ENCODE results near the gene SLC25A43.
A peak's percentile ranks its signal among the peaks of the same experiment; 100 is the strongest.
"Not testable (repeated sequence)": the region's sequence is repeated elsewhere in the genome, so short reads cannot be mapped to it uniquely, and the experiment has no call there.

The SLC25A43 gene

DNA sequence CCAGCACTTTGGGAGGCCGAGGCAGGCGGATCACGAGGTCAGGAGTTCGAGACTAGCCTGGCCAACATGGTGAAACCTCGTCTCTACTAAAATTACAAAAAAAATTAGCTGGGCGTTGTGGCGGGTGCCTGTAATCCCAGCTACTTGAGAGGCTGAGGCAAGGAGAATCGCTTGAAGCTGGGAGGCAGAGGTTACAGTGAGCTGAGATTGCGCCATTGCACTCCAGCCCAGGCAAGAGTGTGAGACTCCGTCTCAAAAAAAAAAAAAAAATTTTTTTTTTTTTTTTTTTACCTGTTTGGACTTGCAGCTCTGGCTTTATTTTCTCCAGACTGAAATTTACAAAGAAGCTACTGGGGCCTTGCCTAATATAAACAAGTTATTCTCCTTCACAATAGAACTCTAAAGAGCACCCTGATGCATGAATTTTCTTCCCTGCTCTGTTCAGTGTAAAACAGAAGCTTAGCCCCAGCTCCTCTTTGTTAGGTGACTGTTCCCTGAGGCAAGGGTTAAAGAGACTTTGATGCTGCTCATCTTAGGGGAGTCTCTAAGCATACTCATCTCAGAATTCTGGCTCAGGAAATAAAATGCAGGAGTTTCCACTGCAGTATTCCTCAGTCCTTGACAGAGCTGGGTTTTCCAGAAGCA, 94.8 kb downstream of the SLC25A43 start:
- DNase-seq (ENCODE audit: insufficient read length, low spot score) = not testable (repeated sequence)

DNA sequence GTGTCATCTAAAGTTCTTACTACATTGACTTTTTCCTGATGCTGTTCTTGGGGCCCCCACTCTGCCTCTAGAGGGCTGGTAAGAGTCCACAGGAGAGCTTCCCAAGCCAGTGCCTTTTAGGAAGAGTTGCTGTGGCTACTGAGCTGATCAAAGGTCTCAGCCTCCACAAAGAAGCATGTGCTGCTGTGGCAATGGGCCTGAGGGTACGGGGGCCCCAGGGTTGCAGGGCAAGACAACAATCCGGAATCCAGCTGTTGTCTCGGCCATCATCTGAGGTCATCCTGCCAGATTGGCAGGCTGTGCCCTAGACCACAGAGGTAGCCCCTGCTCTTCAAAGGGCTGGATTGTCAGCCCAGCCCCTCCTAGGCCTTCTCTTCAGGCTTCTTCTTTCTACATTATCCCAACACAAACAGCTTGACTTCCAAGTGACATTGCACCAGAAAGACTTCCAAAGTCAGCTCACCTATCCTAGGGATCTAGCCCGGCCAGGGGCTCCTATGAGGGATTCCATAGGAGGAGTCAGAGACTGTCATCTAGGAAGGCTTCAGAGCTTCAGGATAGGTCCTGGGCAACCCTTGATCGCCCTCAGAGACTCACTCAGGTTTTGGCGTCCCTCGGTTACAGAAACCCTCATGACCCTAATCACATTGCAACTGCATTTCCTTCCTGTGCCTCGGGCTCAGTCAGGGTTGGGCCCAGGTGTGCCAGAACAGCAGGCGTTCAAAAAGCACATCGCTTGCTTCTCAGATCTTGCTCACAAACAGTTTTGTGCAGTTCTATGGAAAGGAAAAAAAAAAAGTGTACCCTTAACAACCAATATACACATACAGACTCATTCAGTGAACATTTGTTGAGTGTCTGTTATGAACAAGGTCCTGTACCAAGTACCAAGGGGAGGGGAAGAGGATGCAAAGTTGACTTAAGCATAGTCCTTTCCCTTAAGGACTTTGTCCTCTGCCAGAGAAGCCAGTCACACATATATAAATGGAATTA, 96.9 kb downstream of the SLC25A43 start:
- no peak for DNase-seq (ENCODE audit: insufficient read length, low spot score)
- FAIRE-seq = no peak

More for the DNA sequence above, 94.8 kb downstream of the SLC25A43 start:
- not testable (repeated sequence) for FAIRE-seq

DNA sequence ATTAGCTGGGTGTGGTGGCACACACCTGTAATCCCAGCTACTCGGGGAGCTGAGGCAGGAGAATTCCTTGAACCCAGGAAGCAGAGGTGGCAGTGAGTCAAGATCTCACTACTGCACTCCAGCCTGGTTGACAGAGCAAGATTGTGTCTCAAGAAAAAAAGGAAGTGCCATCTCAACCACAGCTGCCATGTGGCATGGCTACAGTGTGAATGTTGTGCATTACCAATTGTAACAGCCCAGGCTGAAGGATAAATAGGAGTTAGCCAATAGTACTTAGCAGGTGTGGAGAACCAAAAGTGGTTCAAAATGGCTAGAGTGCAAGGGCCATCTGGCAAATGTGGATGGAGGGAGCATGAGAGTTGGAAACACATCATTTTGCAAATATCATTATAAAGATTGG, 98.0 kb downstream of the SLC25A43 start:
- no peak for FAIRE-seq
- no peak for DNase-seq (ENCODE audit: insufficient read length, low spot score)

DNA sequence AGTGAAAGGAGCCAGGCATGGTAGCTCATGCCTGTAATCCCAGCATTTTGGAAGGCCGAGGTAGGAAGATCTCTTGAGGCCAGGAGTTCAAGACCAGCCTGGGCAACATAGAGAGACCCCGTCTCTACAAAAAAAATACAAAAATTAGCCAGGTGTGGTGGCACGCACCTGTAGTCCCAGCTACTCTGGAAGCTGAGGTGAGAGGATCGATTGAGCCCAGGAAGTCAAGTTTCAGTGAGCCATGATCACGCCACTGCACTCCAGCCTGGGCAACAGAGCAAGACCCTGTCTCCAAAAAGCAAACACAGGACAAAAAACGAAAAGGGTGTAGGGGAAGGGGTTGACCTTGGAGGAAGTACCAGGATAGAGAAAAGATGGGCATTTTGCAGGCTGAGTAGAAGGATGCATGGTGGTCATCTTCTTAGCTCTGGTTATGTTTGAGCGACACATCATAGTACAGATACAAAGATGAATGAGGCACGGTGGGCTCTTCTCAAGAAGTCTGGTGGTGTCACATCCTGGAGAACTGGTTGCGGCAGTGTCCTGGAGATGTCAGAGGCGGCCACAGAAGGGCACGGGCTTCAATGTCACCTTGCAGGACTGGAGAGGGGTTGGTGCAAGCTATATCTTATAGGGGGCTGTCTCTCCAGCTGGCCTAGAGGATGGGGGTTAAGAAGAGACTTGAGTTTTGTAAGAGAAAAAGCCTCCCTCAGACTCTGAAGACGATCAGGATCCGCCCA, 101.1 kb downstream of the SLC25A43 start:
- DNase-seq (ENCODE audit: insufficient read length, low spot score) = no peak
- no peak for FAIRE-seq

DNA sequence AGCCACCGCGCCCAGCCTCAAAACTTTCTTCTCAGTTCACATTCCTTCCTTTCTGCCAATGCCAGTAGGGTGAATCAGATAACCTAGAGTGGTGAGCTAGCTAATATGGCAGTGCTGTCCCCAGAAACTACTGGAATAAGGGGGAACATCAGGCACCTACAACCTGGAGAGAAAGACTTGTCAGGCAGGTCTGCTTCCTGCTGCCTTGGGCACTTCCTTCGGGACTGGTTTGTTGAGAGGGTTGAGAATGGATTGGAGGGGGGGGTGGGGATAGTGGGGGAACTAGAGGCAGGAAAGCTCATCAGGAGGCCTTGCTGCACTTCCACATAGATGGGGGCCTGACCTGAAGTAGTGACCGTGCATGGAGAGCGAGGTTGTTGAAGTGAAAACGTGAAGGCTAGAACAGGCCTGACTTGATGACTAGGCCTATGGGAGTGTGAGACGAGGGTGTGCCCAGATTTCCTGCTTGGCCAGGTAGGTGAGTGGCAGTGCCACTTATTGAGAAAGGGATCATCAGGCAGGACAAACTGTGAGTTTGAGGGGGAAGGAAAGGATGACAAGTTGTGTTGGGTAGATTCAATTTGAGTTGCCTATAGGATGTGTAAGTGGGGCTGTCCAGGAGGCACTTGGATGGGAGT, 102.5 kb downstream of the SLC25A43 start:
- DNase-seq (ENCODE audit: insufficient read length, low spot score) = no peak
- no peak for FAIRE-seq

DNA sequence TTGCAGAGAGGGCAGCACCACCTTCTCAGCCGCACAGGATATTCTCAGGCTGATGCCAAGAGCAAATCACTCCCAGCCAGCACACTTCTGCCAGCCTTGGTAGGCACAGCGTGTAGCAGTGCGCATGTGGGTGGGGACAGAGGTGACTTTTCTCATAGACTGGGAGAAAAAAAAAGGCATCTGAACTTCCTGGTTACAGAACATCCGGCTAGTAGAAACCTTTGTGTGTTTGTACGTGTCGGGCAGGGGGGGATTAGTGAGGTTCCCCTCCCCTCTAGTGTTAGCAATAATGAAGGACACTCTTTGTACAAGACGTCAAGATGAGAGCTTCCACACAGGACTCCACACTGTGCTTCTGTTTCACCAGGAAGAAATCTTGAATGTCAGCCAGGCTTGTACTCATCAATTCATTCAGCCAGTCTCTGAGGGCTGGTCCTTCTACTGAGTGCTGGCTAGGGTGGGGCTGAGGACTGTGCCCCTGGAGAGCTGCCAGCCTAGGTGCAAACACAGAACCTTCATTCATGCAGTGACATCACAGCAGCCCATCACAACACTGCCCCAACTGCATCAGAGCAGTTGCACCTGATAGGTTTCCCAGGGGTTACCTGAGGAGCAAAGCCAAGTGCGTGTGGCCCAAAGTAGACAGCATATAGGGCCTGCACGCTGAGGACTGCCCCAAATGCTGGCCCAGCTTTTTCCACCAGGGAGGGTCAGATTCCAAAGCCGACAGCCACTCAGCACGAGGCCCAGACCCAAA, 103.8 kb downstream of the SLC25A43 start:
- peak; percentile 46 for FAIRE-seq

DNA sequence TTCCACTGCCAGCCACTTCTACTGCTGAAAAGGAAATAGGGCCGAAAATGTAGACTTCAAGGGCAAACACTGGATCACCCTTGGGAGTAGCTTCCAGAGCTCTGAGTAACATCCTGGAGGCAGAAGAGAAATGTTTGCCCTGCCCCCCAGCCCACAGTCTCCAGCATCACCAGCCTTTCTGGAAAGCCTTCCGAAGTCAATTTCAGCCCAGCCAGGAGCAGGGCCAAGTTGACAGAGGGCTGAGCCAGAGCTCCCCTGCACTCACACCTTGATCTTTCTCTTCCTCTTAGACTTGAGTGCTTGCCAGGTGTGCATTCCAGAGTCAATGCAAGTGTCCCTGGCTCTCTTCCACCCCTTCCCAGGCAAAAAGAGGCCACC, 104.3 kb downstream of the SLC25A43 start:
- FAIRE-seq (no peak), DNase-seq (ENCODE audit: insufficient read length, low spot score) (peak; percentile 63)

More for the DNA sequence above, 103.8 kb downstream of the SLC25A43 start:
- DNase-seq (ENCODE audit: insufficient read length, low spot score) = no peak

All from HTR-8/SVneo (cell line).